ENCODE measurements around the gene RARB. TPM values are rescaled to one million over a fixed set of nuclear protein-coding genes. Genes with fewer than 3 reads are reported as not detected.

RARB gene
- total RNA-seq, 1 experiment from 2014 or later: 29.9 TPM

GRCh38 chr3:25593001-25593400 is 164.9 kb downstream of the RARB start:
- peak; percentile 14 for DNase-seq (ENCODE audit: low read depth)
- in situ Hi-C loops (cut with HindIII; ENCODE audit: low pct_unique_long_range_greater_than_20kb, low sequenced_read_pairs): no loop called here

GRCh38 chr3:25594007-25594502 is 166.0 kb downstream of the RARB start:
- peak; percentile 67 for DNase-seq (ENCODE audit: low read depth)
- in situ Hi-C loops (cut with HindIII; ENCODE audit: low pct_unique_long_range_greater_than_20kb, low sequenced_read_pairs): no loop called here

GRCh38 chr3:25597535-25598101 is 169.6 kb downstream of the RARB start:
- in situ Hi-C loops (cut with HindIII; ENCODE audit: low pct_unique_long_range_greater_than_20kb, low sequenced_read_pairs): no loop called here
- DNase-seq (ENCODE audit: low read depth): no peak

GRCh38 chr3:25603703-25604102 is 175.6 kb downstream of the RARB start:
- in situ Hi-C loops (cut with HindIII; ENCODE audit: low pct_unique_long_range_greater_than_20kb, low sequenced_read_pairs): no loop called here
- DNase-seq (ENCODE audit: low read depth): no peak

GRCh38 chr3:25604107-25604805 is 176.2 kb downstream of the RARB start:
- peak; percentile 56 for DNase-seq (ENCODE audit: low read depth)
- in situ Hi-C loops (cut with HindIII; ENCODE audit: low pct_unique_long_range_greater_than_20kb, low sequenced_read_pairs): no loop called here

- in situ Hi-C loops (cut with HindIII; ENCODE audit: low pct_unique_long_range_greater_than_20kb, low sequenced_read_pairs): no loop called here
- no peak for DNase-seq (ENCODE audit: low read depth)
Measured at GRCh38 chr3:25610167-25610566, 182.1 kb downstream of the RARB start.

- no peak for DNase-seq (ENCODE audit: low read depth)
- in situ Hi-C loops (cut with HindIII; ENCODE audit: low pct_unique_long_range_greater_than_20kb, low sequenced_read_pairs): no loop called here
Measured at GRCh38 chr3:25610779-25611178, 182.7 kb downstream of the RARB start.

- no peak for DNase-seq (ENCODE audit: low read depth)
- in situ Hi-C loops (cut with HindIII; ENCODE audit: low pct_unique_long_range_greater_than_20kb, low sequenced_read_pairs): no loop called here
Measured at GRCh38 chr3:25611193-25611592, 183.1 kb downstream of the RARB start.

GRCh38 chr3:25618028-25618427 is 190.0 kb downstream of the RARB start:
- no peak for DNase-seq (ENCODE audit: low read depth)
- in situ Hi-C loops (cut with HindIII; ENCODE audit: low pct_unique_long_range_greater_than_20kb, low sequenced_read_pairs): no loop called here

- in situ Hi-C loops (cut with HindIII; ENCODE audit: low pct_unique_long_range_greater_than_20kb, low sequenced_read_pairs): no loop called here
Measured at GRCh38 chr3:25619382-25619781, 191.3 kb downstream of the RARB start.

GRCh38 chr3:25620493-25620892 is 192.4 kb downstream of the RARB start:
- DNase-seq (ENCODE audit: low read depth): no peak
- in situ Hi-C loops (cut with HindIII; ENCODE audit: low pct_unique_long_range_greater_than_20kb, low sequenced_read_pairs): no loop called here

More at GRCh38 chr3:25619382-25619781, 191.3 kb downstream of the RARB start:
- no peak for DNase-seq (ENCODE audit: low read depth)

GRCh38 chr3:25621087-25621486 is 193.0 kb downstream of the RARB start:
- DNase-seq (ENCODE audit: low read depth): no peak
- in situ Hi-C loops (cut with HindIII; ENCODE audit: low pct_unique_long_range_greater_than_20kb, low sequenced_read_pairs): no loop called here

GRCh38 chr3:25631989-25632388 is 203.9 kb downstream of the RARB start:
- no peak for DNase-seq (ENCODE audit: low read depth)
- in situ Hi-C loops (cut with HindIII; ENCODE audit: low pct_unique_long_range_greater_than_20kb, low sequenced_read_pairs): no loop called here

- in situ Hi-C loops (cut with HindIII; ENCODE audit: low pct_unique_long_range_greater_than_20kb, low sequenced_read_pairs): no loop called here
- no peak for DNase-seq (ENCODE audit: low read depth)
Measured at GRCh38 chr3:25633919-25634318, 205.9 kb downstream of the RARB start.

GRCh38 chr3:25635038-25635437 is 207.0 kb downstream of the RARB start:
- in situ Hi-C loops (cut with HindIII; ENCODE audit: low pct_unique_long_range_greater_than_20kb, low sequenced_read_pairs): no loop called here
- DNase-seq (ENCODE audit: low read depth): no peak

Other genes starting within 250 kb of the RARB start
- gene TOP2B, start 236.6 kb downstream of the RARB start, total RNA-seq (2014; rRNA removed; shearing (Covaris generic); ENCODE audit: low replicate concordance): 40.0 and 49.7 TPM in 2 replicates